A549 (cell line): ENCODE data around the gene IL10RA. TPM values are rescaled to one million over a fixed set of nuclear protein-coding genes. Genes with fewer than 3 reads are reported as not detected.

Experiments
- ATAC-seq, 2 experiments: fragments of 200-7000 bp in 1 of 2; fragments of >200 bp in 1 of 2; cut with Nextera tagmentation in 1 of 2; cut with Tn5 transposase in 1 of 2; 3 replicates each; pipeline versions ENCODE4 v1.8.0 to v1.9.1; 2018 to 2020; ENCODE audit warnings: mild to moderate bottlenecking in 1 of 2, moderate library complexity in 1 of 2
- CTCF ChIA-PET: fragments of 300-600 bp; sonication (Branson Sonifier 250); formaldehyde crosslinking; extraction: SDS; loops from one replicate; lab custom pipeline; 2021; ENCODE audit warnings: antibody characterized with exemption, inconsistent platforms; lab: Yijun Ruan, JAX
- POLR2A ChIA-PET: fragments of 350-600 bp; formaldehyde crosslinking; extraction: SDS; loops from one replicate; lab custom pipeline; 2021; ENCODE audit warnings: antibody characterized with exemption, inconsistent platforms; lab: Yijun Ruan, JAX
- DNase-seq, 2 experiments: peaks; one replicate each; pipeline versions ENCODE4 v3.0.0 to v3.0.0-alpha.2; 2011 to 2016; ENCODE audit warnings: low read depth in 1 of 2, low spot score in 1 of 2
- FAIRE-seq: peaks from 2 replicates; lab custom pipeline; 2011; peaks lifted over from hg19 to GRCh38; lab: Jason Lieb, UNC
- H3K27ac ChIP-seq, 2 experiments: fragments of >200 bp; sonication (Bioruptor Twin); formaldehyde crosslinking; 3 replicates each; pipeline ENCODE4 v1.5.1; 2016 to 2017
- H3K4me1 ChIP-seq: fragments of >200 bp; sonication (Bioruptor Twin); formaldehyde crosslinking; 3 replicates; pipeline ENCODE4 v1.6.1; 2016
- H3K4me2 ChIP-seq: fragments of >200 bp; sonication (Bioruptor Twin); formaldehyde crosslinking; 3 replicates; pipeline ENCODE4 v1.6.1; 2016
- H3K4me3 ChIP-seq: fragments of >200 bp; sonication (Bioruptor Twin); formaldehyde crosslinking; 3 replicates; pipeline ENCODE4 v1.5.1; 2016
- H3K9me3 ChIP-seq: fragments of >200 bp; sonication (Bioruptor Twin); formaldehyde crosslinking; 3 replicates; pipeline ENCODE4 v1.6.1; 2016
- BCL3 ChIP-seq: fragments of >200 bp; sonication (Bioruptor Twin); formaldehyde crosslinking; IDR thresholded peaks from 3 replicates; pipeline ENCODE4 v1.6.1; 2016
- BHLHE40 ChIP-seq: IDR thresholded peaks from 2 replicates; pipeline ENCODE4 v1.6.1; 2012; ENCODE audit warnings: low read depth, low read length, inconsistent platforms
- CBX2 ChIP-seq: fragments of 200-600 bp; sonication (generic); IDR thresholded peaks from 2 replicates; pipeline ENCODE4 v1.6.1; 2016; ENCODE audit warnings: low read depth, mild to moderate bottlenecking, borderline replicate concordance
- CEBPB ChIP-seq, 2 experiments: fragments of >200 bp in 1 of 2; sonication (Bioruptor Twin) in 1 of 2; formaldehyde crosslinking in 1 of 2; IDR thresholded peaks; 2 replicates each; pipeline ENCODE4 v1.6.1; 2012 to 2016
- CHD4 ChIP-seq: fragments of 200-600 bp; sonication (generic); IDR thresholded peaks from 2 replicates; pipeline ENCODE4 v1.6.1; 2016; ENCODE audit warnings: antibody characterized with exemption, mild to moderate bottlenecking, borderline replicate concordance
- EHF ChIP-seq: fragments of 250-450 bp; sonication (Bioruptor Pico); IDR thresholded peaks from 2 replicates; pipeline ENCODE4 v1.5.0; 2020; ENCODE audit warnings: mild to moderate bottlenecking
- ESRRA ChIP-seq: fragments of 150-350 bp; IDR thresholded peaks from 2 replicates; pipeline ENCODE4 v1.6.1; 2014; ENCODE audit warnings: mild to moderate bottlenecking, low read length, borderline replicate concordance
- FOSB ChIP-seq: fragments of 250-450 bp; sonication (Bioruptor Pico); IDR thresholded peaks from 2 replicates; pipeline ENCODE4 v1.5.0; 2020; ENCODE audit warnings: mild to moderate bottlenecking, moderate library complexity
- FOSL2 ChIP-seq, 2 experiments: fragments of 450-650 bp in 1 of 2; fragments of >200 bp in 1 of 2; sonication (Bioruptor Twin) in 1 of 2; formaldehyde crosslinking; IDR thresholded peaks; 2 replicates each; pipeline versions ENCODE4 v1.5.0 to v1.6.1; 2016 to 2020; ENCODE audit warnings: mild to moderate bottlenecking in 1 of 2, moderate library complexity in 1 of 2
- HOXB13 ChIP-seq: fragments of 250-450 bp; sonication (Bioruptor Pico); IDR thresholded peaks from 2 replicates; pipeline ENCODE4 v1.5.0; 2020; ENCODE audit warnings: low read depth, mild to moderate bottlenecking, moderate library complexity
- HOXB5 ChIP-seq: fragments of 250-450 bp; sonication (Bioruptor Pico); IDR thresholded peaks from 2 replicates; pipeline ENCODE4 v1.5.0; 2020; ENCODE audit warnings: mild to moderate bottlenecking, moderate library complexity
- JUNB ChIP-seq: fragments of >200 bp; sonication (Bioruptor Twin); formaldehyde crosslinking; IDR thresholded peaks from 2 replicates; pipeline ENCODE4 v1.6.1; 2016
- KDM1A ChIP-seq: fragments of 200-600 bp; sonication (generic); IDR thresholded peaks from 2 replicates; pipeline ENCODE4 v1.6.1; 2016; ENCODE audit warnings: low read depth, mild to moderate bottlenecking
- MAFK ChIP-seq: fragments of 450-650 bp; IDR thresholded peaks from 2 replicates; pipeline ENCODE4 v1.6.1; 2014; ENCODE audit not compliant: partially characterized antibody
- MYC ChIP-seq: IDR thresholded peaks from 2 replicates; pipeline ENCODE4 v1.6.1; 2012; ENCODE audit warnings: mild to moderate bottlenecking, inconsistent platforms, low read length, improper control_type of control experiment, borderline replicate concordance
- NFE2L2 ChIP-seq: fragments of 150-350 bp; conservative IDR thresholded peaks from 2 replicates; pipeline ENCODE4 v1.6.1; 2014; ENCODE audit warnings: low read length
- PHF8 ChIP-seq: fragments of 200-600 bp; sonication (generic); IDR thresholded peaks from 2 replicates; pipeline ENCODE4 v1.6.1; 2016; ENCODE audit warnings: low read depth, mild to moderate bottlenecking, antibody characterized with exemption, moderate library complexity, borderline replicate concordance
- POLR2A ChIP-seq: IDR thresholded peaks from 2 replicates; pipeline ENCODE4 v1.6.1; 2012; ENCODE audit warnings: mild to moderate bottlenecking, low read length
- RARB ChIP-seq: fragments of 250-450 bp; sonication (Bioruptor Pico); IDR thresholded peaks from 2 replicates; pipeline ENCODE4 v1.8.0; 2021; ENCODE audit warnings: mild to moderate bottlenecking, moderate library complexity
- RNF2 ChIP-seq: fragments of 200-600 bp; sonication (generic); IDR thresholded peaks from 2 replicates; pipeline ENCODE4 v1.6.1; 2016; ENCODE audit warnings: low read depth, mild to moderate bottlenecking, antibody characterized with exemption, moderate library complexity, borderline replicate concordance
- SMC3 ChIP-seq: fragments of >200 bp; sonication (Bioruptor Twin); formaldehyde crosslinking; IDR thresholded peaks from 3 replicates; pipeline ENCODE4 v1.6.1; 2018; ENCODE audit warnings: inconsistent platforms
- TP53 ChIP-seq: fragments of 250-450 bp; sonication (Bioruptor Pico); IDR thresholded peaks from 2 replicates; pipeline ENCODE4 v1.5.0; 2021; ENCODE audit warnings: mild to moderate bottlenecking, moderate library complexity
- USF2 ChIP-seq: fragments of 450-650 bp; IDR thresholded peaks from 2 replicates; pipeline ENCODE4 v1.6.1; 2014; ENCODE audit warnings: antibody characterized with exemption
- ZNF302 ChIP-seq: fragments of 250-450 bp; sonication (Bioruptor Pico); IDR thresholded peaks from 2 replicates; pipeline ENCODE4 v1.9.0; 2021; ENCODE audit warnings: inconsistent platforms, mild to moderate bottlenecking, moderate library complexity
- WGBS: methylation state at CpG from one replicate; pipeline ENCODE4 v1.1.6; 2017; ENCODE audit errors: missing lambda C conversion rate; 5-methylcytosine and 5-hydroxymethylcytosine counted together
- polyA plus RNA-seq, 4 experiments: library from polyadenylated mRNA; depleted of rRNA in 3 of 4; stranded (reverse); fragments of >200 nt; fragmentation: RNase III in 1 of 4; extraction: RNeasy Plus Mini Kit Qiagen cat#74134 plus additional on column Dnase treatment in 1 of 4; gene quantifications; 2 replicates in 3 of 4; 3 replicates in 1 of 4; pipeline ENCODE4 v1.2.3, GENCODE V29; 2011 to 2017
- TF ChIP-seq, protein P1 (sequence below): fragments of 250-450 bp; sonication (Bioruptor Pico); IDR thresholded peaks from 2 replicates; pipeline ENCODE4 v1.5.0; 2021; ENCODE audit warnings: mild to moderate bottlenecking, moderate library complexity, borderline replicate concordance

Gene IL10RA
- polyA plus RNA-seq, 2 of the 4 experiments (the other 2 are of a cell fraction): 0.03 to 0.17 TPM

DNA sequence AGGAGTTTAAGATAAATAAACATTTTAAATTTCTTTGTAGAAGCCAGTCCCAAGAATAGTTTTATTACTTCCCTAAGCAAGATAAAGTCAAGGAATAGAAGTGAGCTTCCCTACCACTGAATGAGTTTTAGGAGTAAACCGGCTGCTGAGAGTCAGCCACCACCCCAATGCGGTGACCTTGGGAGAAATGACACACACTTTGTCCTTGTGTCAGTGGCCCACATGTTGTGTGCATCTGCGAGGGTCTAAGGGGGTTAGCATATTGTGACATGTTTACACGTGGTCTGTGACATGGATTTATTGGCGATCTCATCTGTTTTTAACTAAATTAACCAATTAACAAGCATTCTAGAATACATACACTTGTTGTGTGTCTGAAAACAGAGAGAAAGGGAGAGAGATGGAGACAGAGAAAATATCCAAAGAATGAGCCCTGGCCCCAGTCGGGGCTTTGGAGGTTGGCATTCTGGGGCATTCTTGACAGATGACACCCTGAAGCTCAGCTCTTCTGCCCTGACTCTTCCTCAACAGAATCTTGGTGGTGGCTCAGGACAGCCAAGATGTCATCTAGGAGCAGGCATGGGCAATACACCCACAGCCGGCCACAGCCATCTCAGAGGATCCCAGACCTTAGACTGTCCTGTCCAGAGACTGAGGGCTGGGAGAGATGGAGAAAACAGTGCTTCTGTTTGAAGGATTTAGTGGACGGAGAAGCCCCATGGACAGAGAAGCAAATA, 60.9 kb downstream of the IL10RA start:
- Histone ChIP-seq H3K9me3 (no peaks in the 10 kb centered on the region), H3K4me2 (no peak overlapping the region)
- TF ChIP-seq BCL3: no peak
- TF ChIP-seq ZNF302 (CRISPR knock-in tag): no peak
- no peak for TF ChIP-seq TP53 (CRISPR knock-in tag)
- TF ChIP-seq CEBPB (IDR thresholded peaks at IDR 0.05): no peak
- TF ChIP-seq CBX2: no peak
- no peak for TF ChIP-seq RNF2
- TF ChIP-seq RARB: no peak
- no peak for TF ChIP-seq HOXB13
- TF ChIP-seq ESRRA: no peak
- TF ChIP-seq PHF8: no peak
- no peak for TF ChIP-seq HOXB5
- TF ChIP-seq FOSB (CRISPR knock-in tag): no peak
- no peak for TF ChIP-seq KDM1A
- TF ChIP-seq BHLHE40: no peak
- no peak for TF ChIP-seq MYC
- TF ChIP-seq, all 56 proteins: peak for 0
- WGBS: 61% methylated on average over 8 of the region's 8 CpGs
- Histone ChIP-seq H3K27ac (no peak overlapping the region), H3K4me3 (no peak overlapping the region), H3K4me1 (0 out of 3 replicates have a peak, but pooled peaks cover 4% of the 10 kb centered on the region)
- POLR2A ChIA-PET: no interaction called here
- FAIRE-seq (no peak), ATAC-seq (no peak), DNase-seq (no peak)
- CTCF ChIA-PET: interaction anchor here (1.0 to 2.6 kb wide), 5 partner anchors 10 to 239 kb away, joined by 3 to 10 read pairs (median 6); no protein-coding TSS in a partner anchor

DNA sequence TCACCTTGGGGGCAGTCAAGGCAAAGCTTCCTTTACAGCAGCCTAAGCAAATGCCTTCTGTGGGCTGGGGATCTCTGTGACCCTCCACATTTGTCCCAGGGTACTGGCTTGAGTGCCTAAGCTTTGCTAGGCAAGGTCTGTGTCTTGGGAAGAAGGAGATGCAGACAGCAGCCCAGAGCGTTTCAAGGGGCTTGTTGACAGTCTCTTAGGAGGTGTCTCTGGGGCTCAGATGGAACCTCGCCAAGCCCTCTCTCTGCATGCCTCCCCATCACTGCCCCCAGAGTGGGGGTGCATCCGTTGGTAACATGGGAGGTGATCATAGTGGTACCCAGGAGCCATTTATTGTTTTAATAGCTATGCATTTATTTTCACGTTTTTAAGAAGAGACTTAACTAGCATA, 61.6 kb downstream of the IL10RA start:
- CTCF ChIA-PET: interaction anchor here (1.0 to 2.6 kb wide), 5 partner anchors 10 to 240 kb away, joined by 3 to 10 read pairs (median 6); no protein-coding TSS in a partner anchor

More for the DNA sequence above, 61.6 kb downstream of the IL10RA start:
- POLR2A ChIA-PET: interaction anchor here (0.6 kb wide), 1 partner anchor 165 kb away, joined by 3 read pairs; no protein-coding TSS in a partner anchor
- H3K4me1 ChIP-seq: 0 out of 3 replicates have a peak, but pooled peaks cover 4% of the 10 kb centered on the region
- ATAC-seq (no peak), FAIRE-seq (no peak), DNase-seq (no peak)
- no peaks in the 10 kb centered on the region for H3K9me3 ChIP-seq
- 29% methylated on average over 3 of the region's 4 CpGs for WGBS
- TF ChIP-seq SMC3: no peak
- TF ChIP-seq, protein P1, sequence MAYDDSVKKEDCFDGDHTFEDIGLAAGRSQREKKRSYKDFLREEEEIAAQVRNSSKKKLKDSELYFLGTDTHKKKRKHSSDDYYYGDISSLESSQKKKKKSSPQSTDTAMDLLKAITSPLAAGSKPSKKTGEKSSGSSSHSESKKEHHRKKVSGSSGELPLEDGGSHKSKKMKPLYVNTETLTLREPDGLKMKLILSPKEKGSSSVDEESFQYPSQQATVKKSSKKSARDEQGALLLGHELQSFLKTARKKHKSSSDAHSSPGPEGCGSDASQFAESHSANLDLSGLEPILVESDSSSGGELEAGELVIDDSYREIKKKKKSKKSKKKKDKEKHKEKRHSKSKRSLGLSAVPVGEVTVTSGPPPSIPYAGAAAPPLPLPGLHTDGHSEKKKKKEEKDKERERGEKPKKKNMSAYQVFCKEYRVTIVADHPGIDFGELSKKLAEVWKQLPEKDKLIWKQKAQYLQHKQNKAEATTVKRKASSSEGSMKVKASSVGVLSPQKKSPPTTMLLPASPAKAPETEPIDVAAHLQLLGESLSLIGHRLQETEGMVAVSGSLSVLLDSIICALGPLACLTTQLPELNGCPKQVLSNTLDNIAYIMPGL: no peak
- no peak for TF ChIP-seq FOSL2 (IDR thresholded peaks at IDR 0.05)
- no peak for TF ChIP-seq FOSL2 (CRISPR knock-in tag; IDR thresholded peaks at IDR 0.05)
- no peak for TF ChIP-seq EHF (CRISPR knock-in tag)
- TF ChIP-seq MAFK: no peak
- no peak for TF ChIP-seq USF2
- no peak for TF ChIP-seq JUNB
- no peak for TF ChIP-seq ESRRA
- no peak for TF ChIP-seq CHD4
- no peak for TF ChIP-seq POLR2A
- no peak for TF ChIP-seq NFE2L2
- H3K4me3 ChIP-seq: no peak overlapping the region
- no peak overlapping the region for H3K27ac ChIP-seq
- H3K4me2 ChIP-seq: no peak overlapping the region
